Panc1 (cell line): ENCODE results near the gene TMEM266. TPM values are rescaled to one million over a fixed set of nuclear protein-coding genes. Genes with fewer than 3 reads are reported as not detected.

Source experiments
- ATAC-seq: fragments of 200-7000 bp; cut with Tn5 transposase; 2 replicates; pipeline ENCODE4 v1.9.1; 2020; ENCODE audit warnings: mild to moderate bottlenecking, moderate library complexity
- BruUV-seq: library from RNA; stranded (reverse); fragments of 400-500 nt; replicated peaks from 2 replicates; lab custom pipeline; 2021; lab: Mats Ljungman, UMichigan
- CTCF ChIA-PET: fragments of 300-600 bp; sonication (Branson Sonifier 250); formaldehyde crosslinking; loops from one replicate; lab custom pipeline; 2022; ENCODE audit warnings: antibody characterized with exemption; lab: Charles Lee
- POLR2A ChIA-PET: fragments of 300-600 bp; sonication (Branson Sonifier 250); formaldehyde crosslinking; loops from one replicate; lab custom pipeline; 2022; ENCODE audit warnings: antibody characterized with exemption; lab: Charles Lee
- DNase-seq: peaks from one replicate; pipeline ENCODE4 v3.0.0-alpha.2; 2010; ENCODE audit warnings: low read depth, low spot score
- H3K27ac ChIP-seq: 2 replicates; pipeline ENCODE4 v1.5.1; 2011; ENCODE audit warnings: mild to moderate bottlenecking, low read length, inconsistent platforms
- H3K27me3 ChIP-seq: fragments of 200-500 bp; sonication (Bioruptor generic); 2 replicates; pipeline ENCODE4 v1.6.0; 2014; ENCODE audit warnings: low read length, inconsistent platforms; ENCODE audit not compliant: control insufficient read depth, insufficient read depth
- H3K36me3 ChIP-seq: fragments of 200-500 bp; sonication (Bioruptor generic); 2 replicates; pipeline ENCODE4 v1.5.1; 2014; ENCODE audit warnings: inconsistent platforms, mild to moderate bottlenecking, low read length, moderate library complexity; ENCODE audit not compliant: control insufficient read depth, insufficient read depth
- H3K4me1 ChIP-seq: 2 replicates; pipeline ENCODE4 v1.5.1; 2011; ENCODE audit warnings: inconsistent platforms, mild to moderate bottlenecking, low read length, moderate library complexity; ENCODE audit not compliant: control insufficient read depth, insufficient read depth
- H3K4me3 ChIP-seq, 2 experiments: 2 replicates each; pipeline ENCODE4 v1.5.1; 2011 to 2012; ENCODE audit warnings: low read depth in 2 of 2, low read length in 2 of 2, mild to moderate bottlenecking in 2 of 2, inconsistent platforms in 1 of 2, moderate library complexity in 1 of 2
- H3K9me3 ChIP-seq: fragments of 200-500 bp; sonication (Bioruptor generic); 2 replicates; pipeline ENCODE4 v1.5.1; 2014; ENCODE audit warnings: low read depth, mild to moderate bottlenecking, inconsistent platforms, low read length, moderate library complexity; ENCODE audit not compliant: control insufficient read depth, insufficient read depth
- CTCF ChIP-seq: fragments of 450-650 bp; IDR thresholded peaks from 2 replicates; pipeline ENCODE4 v1.5.1; 2017; ENCODE audit warnings: mild to moderate bottlenecking
- POLR2AphosphoS5 ChIP-seq: IDR thresholded peaks from 2 replicates; pipeline ENCODE4 v1.6.1; 2012; ENCODE audit warnings: mild to moderate bottlenecking, low read depth, low read length, moderate library complexity
- REST ChIP-seq, 2 experiments: IDR thresholded peaks; 2 replicates each; pipeline ENCODE4 v1.6.1; 2011 to 2012; ENCODE audit warnings: low read depth in 2 of 2, control low read depth in 1 of 2, low read length in 1 of 2, mild to moderate bottlenecking in 1 of 2, moderate library complexity in 1 of 2; ENCODE audit not compliant: insufficient read depth in 1 of 2
- SIN3A ChIP-seq: IDR thresholded peaks from 2 replicates; pipeline ENCODE4 v1.6.1; 2012; ENCODE audit warnings: low read depth, mild to moderate bottlenecking, low read length, moderate library complexity, borderline replicate concordance; ENCODE audit not compliant: insufficient read depth
- TCF7L2 ChIP-seq: IDR thresholded peaks from 2 replicates; pipeline ENCODE4 v1.6.1; 2011; ENCODE audit warnings: mild to moderate bottlenecking, low read depth, low read length, inconsistent platforms
- in situ Hi-C: cut with HindIII; loops from 2 replicates; pipeline ENCODE4 v1.10.0; 2016; ENCODE audit warnings: low sequenced_read_pairs, low pct_unique_long_range_greater_than_20kb
- intact Hi-C: fragments of 100-400 bp; cut with micrococcal nuclease; formaldehyde crosslinking; loops from one replicate; pipeline ENCODE4 v1.10.0; 2022; ENCODE audit not compliant: unreplicated experiment
- total RNA-seq: library from RNA; stranded (reverse); gene quantifications from one replicate; pipeline ENCODE4 v1.2.1, GENCODE V29; 2021; ENCODE audit not compliant: unreplicated experiment

Gene TMEM266
- total RNA-seq, 1 experiment from 2014 or later, result 0.21 TPM

- no peaks in the 10 kb centered on the region for H3K36me3 ChIP-seq
- no peak overlapping the region for H3K4me3 ChIP-seq
- no peaks in the 10 kb centered on the region for H3K9me3 ChIP-seq
- H3K4me1 ChIP-seq, result no peaks in the 10 kb centered on the region
- H3K27me3 ChIP-seq, result no peaks in the 10 kb centered on the region
- ChIA-PET POLR2A (interaction anchor here (0.9 kb wide), 1 partner anchor 11 kb away, joined by 3 read pairs; no protein-coding TSS in a partner anchor), CTCF (no interaction called here)
- no TSS peak for BruUV-seq
- no peak for DNase-seq
- ATAC-seq, result no peak
- TF ChIP-seq REST (IDR thresholded peaks at IDR 0.05; ENCODE audit: insufficient read depth in 1 of 2, low read depth in 2 of 2, low read length in 1 of 2), result no peak
- TF ChIP-seq CTCF, result no peak
- TF ChIP-seq SIN3A, result no peak
- no peak for TF ChIP-seq TCF7L2
- no peak for TF ChIP-seq POLR2AphosphoS5
- intact Hi-C loops (no loop called here), in situ Hi-C loops (no loop called here)
- no peak overlapping the region for H3K27ac ChIP-seq
Observed at GRCh38 chr15:76204916-76205460, 145.2 kb downstream of the TMEM266 start.

DNA sequence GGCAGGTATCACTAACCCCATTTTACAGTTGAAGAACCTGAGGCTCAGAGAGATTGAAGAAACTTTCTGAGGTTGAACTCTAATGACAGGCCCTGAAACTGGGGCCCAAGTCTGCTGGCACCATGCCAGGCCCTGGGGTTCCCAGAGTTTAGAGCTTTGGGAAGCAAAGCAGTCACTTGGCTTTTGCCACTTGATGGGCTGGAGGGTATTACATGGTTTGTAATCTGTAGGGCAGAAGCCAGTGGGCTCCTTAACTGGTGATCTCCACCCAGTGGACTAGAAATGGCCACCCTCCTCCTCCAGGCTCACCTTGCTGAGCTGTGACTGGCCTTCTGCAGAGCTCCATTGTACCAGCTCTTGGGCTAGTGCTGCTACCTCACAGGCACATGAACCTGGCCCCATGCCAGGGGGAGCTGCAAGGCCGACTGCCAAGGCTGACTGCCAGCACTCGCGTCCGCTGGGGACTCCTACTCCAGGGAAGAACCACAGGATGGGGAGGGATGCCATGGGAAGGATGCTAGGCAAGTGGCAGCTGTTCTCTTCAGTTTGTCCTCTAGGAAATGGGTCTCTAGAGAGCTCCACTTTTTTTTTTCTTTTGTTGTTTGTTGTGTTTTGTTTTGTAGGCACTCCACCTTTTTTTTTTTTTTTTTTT, 146.7 kb downstream of the TMEM266 start:
- H3K27me3 ChIP-seq, result no peaks in the 10 kb centered on the region
- CTCF ChIA-PET, result interaction anchor here (0.6 kb wide), 1 partner anchor 44 kb away, joined by 6 read pairs; no protein-coding TSS in a partner anchor
- BruUV-seq, result no TSS peak
- TF ChIP-seq CTCF (no peak), REST (IDR thresholded peaks at IDR 0.05; ENCODE audit: insufficient read depth in 1 of 2, low read depth in 2 of 2, low read length in 1 of 2) (no peak), SIN3A (no peak), TCF7L2 (no peak), POLR2AphosphoS5 (no peak)
- H3K4me1 ChIP-seq, result no peaks in the 10 kb centered on the region
- POLR2A ChIA-PET, result interaction anchor here (0.7 kb wide), 1 partner anchor 183 kb away, joined by 11 read pairs; no protein-coding TSS in a partner anchor
- in situ Hi-C loops (no loop called here), intact Hi-C loops (no loop called here)
- DNase-seq, result no peak
- H3K27ac ChIP-seq, result no peak overlapping the region
- no peak for ATAC-seq
- no peak overlapping the region for H3K4me3 ChIP-seq
- H3K9me3 ChIP-seq, result no peaks in the 10 kb centered on the region
- H3K36me3 ChIP-seq, result no peaks in the 10 kb centered on the region; the same call in 1 of the 2 replicates
